ENCODE measurements around the gene NPAS2. TPM values are rescaled to one million over a fixed set of nuclear protein-coding genes. Genes with fewer than 3 reads are reported as not detected.

Gene NPAS2
- total RNA-seq, 1 experiment from 2014 or later: 12.4 TPM

DNA sequence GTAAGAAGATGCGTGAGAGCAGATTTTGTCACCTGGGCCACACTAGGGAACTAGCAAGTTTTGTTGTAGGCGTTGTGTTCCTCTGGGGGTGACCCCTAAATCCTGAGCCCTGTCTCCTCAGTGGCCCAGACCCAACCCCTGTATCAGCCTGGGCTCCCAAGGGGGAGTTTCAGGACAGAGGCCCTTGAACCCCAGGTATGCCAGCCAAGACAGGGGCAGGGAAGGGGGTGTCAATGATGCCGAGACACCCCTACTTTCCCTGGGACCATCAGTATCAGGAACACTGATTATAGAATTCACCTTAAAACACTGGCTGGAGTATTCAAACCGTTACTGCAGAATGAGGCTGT is 143.1 kb downstream of the NPAS2 start:
- DNase-seq (ENCODE audit: low read depth): no peak

DNA sequence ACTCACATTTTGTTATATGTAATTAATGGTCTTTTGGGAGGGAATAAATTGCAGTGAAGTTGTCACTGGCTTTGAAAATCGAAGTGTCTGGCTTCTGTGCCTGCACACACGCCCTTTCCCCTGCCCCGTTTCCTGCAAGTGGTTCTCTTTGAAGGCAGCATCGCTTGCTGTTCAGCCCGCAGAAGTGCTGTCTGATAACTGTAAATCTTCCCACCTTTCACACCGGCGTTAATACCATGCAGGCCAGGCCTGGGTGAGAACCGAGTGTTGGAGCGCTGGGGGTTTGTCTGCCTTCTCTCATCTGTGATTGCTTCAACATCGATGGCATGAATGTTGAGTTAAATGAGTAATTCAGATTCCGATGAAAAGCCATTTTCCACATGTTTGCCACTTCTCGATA is 144.3 kb downstream of the NPAS2 start:
- DNase-seq (ENCODE audit: low read depth): no peak

DNA sequence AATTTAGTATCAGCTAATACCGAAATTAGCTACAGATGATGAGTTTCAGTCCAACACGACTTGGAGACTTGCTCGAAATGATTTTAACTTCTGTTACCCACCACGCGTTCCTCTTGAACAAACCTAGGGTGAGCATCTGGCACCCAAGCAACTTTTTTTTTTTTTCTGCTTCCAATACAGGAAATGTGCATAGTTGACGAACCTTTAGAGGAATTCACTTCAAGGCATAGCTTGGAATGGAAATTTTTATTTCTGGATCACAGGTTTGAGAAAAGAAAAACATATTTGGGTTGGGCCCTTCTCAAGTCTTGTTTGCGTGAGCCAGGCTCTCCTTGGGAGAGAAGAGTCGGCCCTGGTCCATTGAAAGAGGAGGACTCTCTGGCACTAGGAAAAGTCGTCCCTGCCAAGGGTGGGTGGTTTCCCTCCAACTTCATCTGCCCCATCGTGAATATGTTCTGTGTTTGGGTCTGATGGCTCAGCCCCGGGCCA is 144.8 kb downstream of the NPAS2 start:
- DNase-seq (ENCODE audit: low read depth): no peak

DNA sequence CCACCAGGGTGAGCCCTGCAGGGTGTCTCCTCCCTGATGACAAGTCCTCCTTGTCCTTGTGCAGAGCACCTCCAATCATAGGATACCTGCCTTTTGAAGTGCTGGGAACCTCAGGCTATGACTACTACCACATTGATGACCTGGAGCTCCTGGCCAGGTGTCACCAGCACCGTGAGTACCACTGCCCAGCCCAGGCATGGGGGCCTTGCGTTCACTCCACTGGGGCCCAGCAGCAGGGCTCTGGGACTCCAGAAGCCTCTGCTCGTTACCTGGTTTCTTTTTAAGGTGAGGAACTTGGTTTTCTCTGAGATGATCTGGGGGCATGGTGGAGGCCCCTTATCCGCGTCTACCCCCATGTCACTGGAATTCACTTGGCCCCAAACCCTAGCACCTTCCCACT is 145.7 kb downstream of the NPAS2 start:
- DNase-seq (ENCODE audit: low read depth): no peak

DNA sequence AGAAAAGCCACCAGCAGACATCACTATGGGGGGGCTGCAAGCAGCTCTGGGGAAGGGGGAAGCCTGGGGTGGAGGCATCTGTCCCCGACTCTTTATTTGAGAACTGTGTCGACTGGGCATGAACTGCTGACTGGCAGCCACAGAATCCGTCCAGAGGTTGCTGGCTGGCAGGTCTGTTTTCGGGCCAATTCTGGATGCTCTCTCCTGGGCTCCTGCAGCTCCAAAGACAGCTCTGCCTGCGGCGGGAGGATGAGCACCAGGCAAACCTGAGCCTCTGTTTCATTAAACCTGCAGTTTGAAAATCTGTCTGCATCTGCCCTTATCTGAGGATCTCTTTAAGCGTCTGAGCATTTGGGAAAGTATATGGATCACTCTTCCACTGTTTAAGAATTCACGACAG is 147.8 kb downstream of the NPAS2 start:
- no peak for DNase-seq (ENCODE audit: low read depth)

DNA sequence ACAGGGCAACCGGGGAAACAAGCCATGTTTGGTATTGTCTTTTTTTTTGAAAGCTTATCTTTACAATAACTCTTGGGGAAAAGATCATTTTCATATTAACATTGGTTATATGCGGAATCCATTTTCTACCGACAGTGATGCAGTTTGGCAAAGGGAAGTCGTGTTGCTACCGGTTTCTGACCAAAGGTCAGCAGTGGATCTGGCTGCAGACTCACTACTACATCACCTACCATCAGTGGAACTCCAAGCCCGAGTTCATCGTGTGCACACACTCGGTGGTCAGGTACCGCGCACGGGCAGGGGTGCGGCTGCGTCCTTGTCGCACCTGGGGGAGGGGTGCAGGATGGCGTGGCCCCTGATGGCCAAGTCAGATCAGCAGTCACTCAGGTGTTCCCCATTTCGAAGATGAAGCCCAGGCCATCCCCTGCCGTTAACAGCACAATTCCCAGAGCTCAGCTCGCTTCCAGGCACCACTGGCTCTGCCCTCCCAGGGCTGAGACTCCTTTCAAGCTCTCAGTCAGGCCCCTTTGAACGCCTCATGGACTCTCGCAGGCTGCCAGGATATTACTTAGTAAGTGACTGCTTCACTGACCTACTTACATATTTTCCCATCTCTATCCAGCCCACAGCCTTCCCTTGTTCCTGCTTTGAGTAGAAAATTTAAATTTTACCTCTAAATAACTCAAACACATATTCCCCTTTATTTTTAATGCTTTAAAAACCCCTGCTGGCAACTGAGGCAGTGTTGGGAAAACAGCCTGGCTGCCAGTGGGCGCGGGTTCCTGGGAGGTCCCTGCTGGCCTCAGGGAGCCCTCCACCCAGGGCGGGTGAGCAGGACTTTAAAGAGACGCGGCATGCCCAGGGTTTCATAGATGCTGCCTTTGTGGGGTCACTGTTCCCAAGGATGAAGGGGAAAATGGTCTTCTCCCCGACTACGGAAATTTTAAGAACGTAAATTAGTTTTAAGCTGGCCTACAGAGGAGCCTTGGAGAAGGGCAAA is 148.5 kb downstream of the NPAS2 start:
- DNase-seq (ENCODE audit: low read depth): no peak

DNA sequence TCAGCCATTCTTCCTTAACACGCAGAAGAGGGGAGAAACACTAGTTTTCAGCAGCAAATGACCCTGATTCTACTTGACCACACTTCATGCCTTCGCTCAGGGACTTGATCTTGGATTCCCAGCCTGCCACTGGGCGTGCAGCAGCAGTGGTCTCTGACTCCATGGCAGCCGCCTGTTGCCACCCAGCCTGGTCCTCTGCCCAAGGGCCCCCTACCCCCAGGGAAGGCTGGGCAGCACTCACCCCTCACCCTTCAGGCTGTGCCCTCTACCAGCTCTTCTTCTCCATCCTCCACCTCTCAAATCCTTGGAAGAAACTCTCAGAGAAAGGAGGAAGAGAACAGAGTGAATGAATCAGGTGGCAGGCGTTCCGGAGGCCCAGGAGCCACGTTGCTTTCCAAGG is 150.1 kb downstream of the NPAS2 start:
- no peak for DNase-seq (ENCODE audit: low read depth)

DNA sequence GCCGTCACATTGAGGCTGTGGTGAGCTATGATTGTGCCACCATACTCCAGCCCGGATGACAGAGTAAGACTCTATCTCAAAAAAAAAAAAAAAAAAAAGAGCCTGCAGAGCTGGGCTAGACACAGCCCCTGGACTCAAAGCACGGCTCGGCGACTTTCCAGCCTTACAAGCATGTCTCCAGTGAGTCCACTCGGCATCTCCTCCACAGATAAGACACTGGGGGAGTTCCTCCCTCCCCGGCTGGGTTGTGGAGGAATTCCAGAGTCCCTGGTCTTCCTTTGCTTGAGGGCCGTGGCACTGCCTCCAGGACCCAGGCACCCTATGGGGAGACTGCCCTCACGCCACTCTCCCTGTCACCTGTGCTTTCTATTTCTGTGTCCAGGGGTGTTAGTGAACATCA is 151.3 kb downstream of the NPAS2 start:
- no peak for DNase-seq (ENCODE audit: low read depth)

DNA sequence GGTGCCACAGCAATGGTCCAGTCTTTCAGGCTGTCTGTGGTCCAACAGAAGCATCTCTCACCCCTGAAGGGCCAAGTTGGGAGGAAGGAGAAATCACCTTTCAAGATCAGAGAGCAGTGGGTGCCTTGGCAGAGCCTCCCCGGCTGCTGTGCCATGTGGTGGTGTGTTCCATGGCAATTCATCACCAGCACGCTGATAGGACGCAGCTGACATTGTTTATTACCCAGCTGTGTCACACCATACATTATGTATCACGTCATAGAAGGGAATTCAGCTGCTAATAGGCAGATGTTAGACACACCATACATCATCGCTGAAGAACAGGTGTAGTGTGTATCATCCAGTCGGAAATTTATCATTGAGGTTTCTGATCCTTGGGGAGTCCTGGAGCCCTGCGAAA is 152.5 kb downstream of the NPAS2 start:
- DNase-seq (ENCODE audit: low read depth): peak; percentile 14

DNA sequence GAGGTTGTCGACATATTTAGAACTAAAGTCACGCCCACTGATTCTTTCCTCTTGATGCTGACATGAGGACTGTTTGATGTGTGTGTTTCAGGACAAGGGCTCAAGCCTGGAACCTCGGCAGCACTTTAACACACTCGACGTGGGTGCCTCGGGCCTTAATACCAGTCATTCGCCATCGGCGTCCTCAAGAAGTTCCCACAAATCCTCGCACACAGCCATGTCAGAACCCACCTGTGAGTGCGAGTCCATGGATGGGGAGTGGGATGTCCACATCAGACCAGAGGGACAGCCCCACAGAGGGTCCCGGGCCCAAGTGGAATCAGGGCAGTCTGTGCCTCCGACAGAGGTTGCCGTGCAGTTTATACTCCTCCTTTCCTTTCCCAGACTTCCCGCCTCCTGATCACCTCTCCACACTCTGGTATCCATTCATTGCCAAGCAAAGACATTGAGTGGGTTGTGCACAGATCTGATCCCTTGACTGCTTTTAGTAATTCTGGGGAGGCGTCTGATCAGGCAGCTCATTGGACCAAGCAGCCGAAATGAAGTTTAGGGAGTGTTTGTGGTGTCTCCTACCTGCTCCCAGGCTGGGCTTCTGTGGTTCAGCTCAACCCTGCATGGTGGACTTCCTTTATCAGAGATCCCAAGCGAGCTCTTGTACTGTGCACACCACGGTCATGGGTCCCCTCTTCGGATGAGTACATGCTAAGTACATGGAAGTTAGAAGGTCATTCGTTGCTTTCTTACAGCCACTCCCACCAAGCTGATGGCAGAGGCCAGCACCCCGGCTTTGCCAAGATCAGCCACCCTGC is 155.0 kb downstream of the NPAS2 start:
- no peak for DNase-seq (ENCODE audit: low read depth)

DNA sequence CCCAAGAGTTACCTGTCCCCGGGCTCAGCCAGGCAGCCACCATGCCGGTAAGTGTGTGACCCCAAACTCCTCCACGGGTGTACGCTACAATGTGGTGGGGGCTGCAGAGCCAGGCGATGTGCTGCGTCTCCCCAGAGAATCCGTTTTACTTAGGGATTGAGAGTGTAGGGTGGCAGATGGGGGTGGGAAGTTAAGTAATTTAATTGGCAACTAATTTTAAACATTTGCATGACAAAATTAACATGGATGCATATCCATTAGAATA is 155.5 kb downstream of the NPAS2 start:
- DNase-seq (ENCODE audit: low read depth): no peak

DNA sequence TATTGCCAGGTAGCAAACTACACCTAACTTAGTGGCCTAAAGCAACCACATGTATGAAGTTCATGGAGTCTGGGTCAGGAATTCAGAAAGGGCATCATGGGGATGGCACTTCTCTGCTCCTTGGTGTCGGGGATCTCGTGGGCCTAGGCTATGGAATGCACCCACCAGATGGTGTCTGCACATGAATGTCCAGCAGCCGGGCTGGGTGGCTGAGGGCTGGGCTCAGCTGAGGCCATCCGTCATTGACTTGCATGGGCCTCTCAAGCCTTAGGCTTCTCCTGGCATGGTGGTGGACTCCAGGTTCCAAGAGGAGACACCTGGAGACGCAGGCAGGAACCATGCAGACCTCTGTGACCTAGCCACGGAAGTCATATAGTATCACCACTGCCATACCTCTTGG is 156.1 kb downstream of the NPAS2 start:
- DNase-seq (ENCODE audit: low read depth): no peak

DNA sequence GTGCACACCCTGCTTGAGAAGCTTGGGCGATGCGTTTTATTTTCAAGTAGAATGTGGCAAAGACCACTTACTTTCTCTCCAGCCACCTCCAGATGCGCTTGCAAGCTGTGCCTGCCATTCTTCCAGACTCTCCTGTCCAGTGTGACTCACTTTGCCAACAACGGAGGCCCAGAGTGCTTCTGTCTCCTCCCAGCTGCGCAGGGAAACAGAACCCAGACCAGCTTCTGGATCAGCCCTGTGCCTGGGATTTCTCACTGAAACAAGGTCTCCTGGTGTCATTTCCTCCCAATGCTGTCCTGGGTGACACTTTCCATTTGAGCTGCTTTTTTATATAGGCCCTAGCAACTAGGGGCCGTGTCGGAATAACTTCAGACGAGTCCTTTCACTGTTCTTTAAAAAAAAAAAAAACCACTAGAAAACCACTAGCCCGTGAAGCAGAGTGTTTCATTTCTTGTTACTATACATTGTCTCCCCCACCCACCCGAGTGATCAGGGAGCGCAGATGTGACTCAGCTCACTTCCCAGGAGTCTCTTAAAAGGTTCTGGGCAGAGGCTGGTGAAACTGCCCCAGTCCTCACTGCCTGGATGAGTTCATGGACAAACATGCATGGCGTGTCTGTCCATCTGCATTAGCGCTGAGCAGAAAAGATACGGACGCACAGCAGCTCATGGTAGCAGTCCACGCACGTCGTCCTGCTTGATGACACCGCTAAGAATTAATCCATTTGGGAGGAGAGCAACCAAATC is 156.9 kb downstream of the NPAS2 start:
- DNase-seq (ENCODE audit: low read depth): peak; percentile 89

DNA sequence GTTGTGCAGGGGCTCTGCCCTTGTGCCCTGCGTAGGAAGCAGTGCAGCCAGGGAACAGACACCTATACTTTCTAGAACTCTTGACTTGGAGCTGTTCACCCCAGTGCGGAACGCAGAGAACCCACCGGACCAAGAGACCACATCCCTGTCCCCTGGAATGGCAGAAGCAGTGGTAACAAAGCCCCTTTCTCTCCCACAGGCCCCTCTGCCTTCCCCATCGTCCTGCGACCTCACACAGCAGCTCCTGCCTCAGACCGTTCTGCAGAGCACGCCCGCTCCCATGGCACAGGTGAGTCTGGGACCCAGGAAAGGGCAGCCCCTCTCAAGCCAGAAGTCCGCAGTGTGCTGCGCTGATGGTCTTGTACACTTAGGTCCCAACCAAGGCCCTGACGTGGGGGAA is 157.6 kb downstream of the NPAS2 start:
- DNase-seq (ENCODE audit: low read depth): no peak

DNA sequence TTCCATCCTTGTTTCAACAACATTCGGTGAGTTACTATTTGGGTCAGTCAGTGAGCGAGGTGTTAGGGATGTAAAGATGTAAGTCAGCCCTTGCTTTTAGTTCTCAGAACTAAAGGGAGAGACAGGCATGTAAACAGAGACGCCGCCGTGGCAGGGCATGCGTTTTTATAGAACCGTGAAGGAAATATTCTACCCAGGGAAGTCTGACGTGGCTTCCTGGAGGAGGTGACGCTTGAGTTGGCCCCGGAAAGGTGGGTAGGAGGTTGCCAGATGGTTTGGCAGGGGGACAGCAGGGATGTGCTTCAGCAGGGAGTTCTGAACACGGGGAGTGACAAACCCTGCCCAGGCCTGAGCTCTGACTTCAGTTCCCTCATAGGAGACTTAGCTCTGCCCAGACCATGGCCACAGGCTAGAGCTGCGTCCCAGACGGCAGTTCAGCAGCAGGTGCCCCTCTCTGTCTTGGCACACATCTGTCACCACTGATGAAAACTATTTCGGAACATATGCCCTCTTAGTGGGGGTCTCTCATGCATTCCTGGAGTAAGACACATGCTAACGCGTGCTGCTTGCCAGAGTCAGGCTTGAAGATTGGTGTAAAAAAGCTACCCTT is 158.7 kb downstream of the NPAS2 start:
- no peak for DNase-seq (ENCODE audit: low read depth)

DNA sequence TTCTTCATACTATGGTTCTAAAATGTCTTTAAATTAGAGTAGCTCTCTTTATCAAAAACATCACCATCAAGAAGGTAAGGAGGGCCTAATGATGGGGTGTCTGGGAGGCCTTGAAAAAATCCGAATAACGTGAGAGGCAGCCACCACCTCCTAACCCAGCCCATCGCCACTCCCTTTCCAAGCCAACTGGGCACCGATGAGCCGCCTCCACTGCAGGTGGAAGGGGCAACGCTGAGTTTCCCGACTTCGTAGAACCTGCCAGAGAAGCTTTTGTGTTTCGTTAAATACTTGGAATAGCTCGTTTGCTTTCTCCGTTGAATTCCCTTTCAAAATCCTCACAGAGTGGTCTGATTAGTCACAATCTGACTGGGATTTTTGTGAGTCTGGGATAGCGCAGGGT is 160.1 kb downstream of the NPAS2 start:
- no peak for DNase-seq (ENCODE audit: low read depth)

DNA sequence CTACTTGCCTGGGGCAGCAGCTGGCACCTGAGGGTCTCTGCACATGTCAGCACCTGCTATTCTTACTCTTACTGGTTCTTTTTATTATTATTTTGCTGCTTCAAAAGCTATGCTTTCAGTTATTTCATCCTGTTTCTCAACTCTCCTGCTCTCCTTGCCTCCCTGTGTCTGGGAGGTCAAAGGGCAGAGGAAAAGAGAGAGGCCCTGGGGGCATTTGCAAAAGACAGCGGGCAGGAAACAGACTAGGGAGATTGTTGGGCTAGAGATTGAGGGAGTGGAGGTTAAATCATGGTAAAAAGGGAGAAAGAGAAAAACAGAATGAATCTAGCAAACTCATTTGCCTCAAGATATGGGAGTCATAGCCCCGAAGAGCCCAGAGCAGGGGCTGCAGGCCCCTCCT is 161.1 kb downstream of the NPAS2 start:
- no peak for DNase-seq (ENCODE audit: low read depth)

DNA sequence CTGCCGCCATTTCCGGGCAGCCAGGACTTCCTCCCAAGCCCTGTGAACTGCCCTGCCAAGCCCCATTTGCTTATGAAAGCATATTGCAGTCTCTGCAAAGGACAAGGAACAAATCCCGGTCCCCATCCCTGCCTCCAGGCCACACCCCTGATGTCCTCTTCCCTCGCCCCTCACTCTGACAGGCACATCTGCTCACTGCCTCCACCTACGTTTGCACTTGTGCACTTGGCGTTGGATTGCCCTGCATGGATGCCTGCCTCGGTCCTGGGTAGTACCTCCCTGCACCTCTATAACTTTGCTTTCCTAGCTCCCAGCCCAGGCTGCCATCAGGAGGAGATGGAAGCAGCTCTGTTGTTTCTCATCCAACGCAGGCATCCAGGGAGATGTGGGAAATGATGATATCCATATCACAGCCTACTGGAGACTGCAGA is 162.5 kb downstream of the NPAS2 start:
- DNase-seq (ENCODE audit: low read depth): no peak

DNA sequence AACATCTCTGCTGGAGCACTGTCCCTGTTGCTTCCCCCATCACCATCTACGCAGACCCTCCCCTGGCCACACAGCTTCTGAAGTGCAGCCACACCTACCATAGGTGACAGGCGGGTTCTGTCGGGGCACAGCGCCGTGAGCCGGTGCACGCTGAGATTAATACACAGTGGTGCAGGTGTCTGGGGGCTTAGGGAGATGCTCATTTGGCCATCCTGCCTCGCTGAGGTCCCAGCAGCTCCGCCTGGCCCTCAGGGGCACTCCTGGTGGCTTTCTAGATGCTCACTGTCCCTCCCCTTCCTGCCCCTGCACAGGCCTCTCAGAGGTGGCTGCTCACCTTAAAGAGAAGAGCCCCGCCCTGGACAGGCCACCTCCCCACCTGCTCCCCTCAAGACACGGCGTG is 163.3 kb downstream of the NPAS2 start:
- DNase-seq (ENCODE audit: low read depth): no peak

DNA sequence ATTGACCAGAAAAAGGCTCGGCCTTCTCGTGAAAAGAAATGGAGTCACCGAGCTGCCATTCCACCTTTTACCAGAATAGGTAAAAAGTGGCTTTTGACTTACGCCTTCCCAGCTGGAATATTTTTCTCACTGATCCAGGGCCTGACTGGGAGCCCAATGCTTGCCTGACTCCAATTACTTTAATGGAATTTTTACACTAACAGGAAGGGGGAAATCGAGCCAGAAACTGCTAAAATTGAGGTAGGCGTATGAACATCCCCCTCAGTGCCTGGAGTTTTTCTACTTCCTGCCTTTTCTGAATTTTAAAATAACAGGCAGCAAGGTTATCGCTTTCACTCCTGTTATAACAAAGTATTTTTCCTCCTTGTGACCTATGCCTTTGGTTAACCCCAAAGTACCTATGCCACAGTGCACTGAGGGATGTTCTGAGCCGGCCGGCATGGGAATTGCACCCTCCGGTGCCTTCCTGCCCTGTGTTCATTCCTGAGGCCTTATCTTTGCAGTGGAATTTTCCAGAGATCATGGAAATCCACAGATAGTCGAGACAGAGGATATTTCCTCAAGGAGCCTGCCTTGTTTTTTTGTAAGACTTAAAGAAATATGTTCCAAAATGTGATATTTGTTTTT is 163.9 kb downstream of the NPAS2 start:
- DNase-seq (ENCODE audit: low read depth): no peak

DNA sequence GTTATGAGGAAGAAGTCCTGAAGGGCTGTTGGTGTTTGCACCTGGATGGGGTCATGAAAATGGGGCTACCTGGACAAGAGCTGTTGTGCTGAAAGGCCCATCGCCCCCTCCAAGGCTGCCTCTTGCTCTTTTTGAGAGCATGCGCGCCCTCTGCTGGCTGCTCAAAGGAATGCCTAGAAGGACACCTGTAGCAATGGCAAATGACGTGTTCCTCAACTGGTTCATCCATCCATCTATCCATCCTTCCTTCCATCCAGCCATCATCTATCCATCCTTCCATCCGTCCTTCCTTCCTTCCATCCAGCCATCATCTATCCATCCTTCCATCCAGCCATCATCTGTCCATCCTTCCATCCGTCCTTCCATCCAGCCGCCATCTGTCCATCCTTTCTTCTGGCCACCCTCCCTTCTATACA is 165.0 kb downstream of the NPAS2 start:
- peak; percentile 58 for DNase-seq (ENCODE audit: low read depth)
